ENCODE data around the gene RRP36. TPM values are rescaled to one million over a fixed set of nuclear protein-coding genes. Genes with fewer than 3 reads are reported as not detected.

Gene RRP36
- total and polyA plus RNA-seq, 9 of the 15 experiments (the other 6 are each of a cell fraction or from before 2014, with no cell fraction given), result 27.6 to 150 (median 114) TPM

DNA sequence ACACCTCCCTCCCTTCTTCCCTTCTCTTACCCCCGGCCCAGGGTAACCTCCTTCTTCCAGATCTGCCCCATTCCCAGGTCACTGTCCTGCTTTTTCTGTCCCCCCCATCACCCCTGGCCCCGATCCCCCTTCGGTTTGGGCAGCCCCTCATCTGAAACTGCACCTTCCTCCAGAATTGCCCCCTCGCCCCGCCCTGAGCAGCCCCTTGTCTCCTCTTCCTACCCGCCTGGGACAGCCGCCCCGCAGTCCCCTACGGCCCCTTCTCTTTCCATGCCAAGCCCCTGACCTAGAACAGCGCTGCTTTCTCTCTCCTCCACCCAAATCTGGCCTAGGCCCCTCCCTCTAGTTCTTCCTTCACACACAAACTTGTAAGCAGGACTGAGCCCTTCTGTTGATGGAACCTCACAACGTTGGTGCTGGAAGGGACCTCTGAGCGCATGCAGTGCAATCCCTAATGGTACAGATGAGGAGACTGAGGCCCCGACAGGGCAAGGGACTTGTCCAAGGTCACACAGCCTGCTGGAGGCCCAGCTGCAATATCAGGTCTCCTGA lies 36.4 kb upstream of the RRP36 start (continued):
- TF ChIP-seq ZC3H11A (IDR thresholded peaks at IDR 0.05; ENCODE audit: low read depth, low read length), result no peak
- TF ChIP-seq, protein P1, sequence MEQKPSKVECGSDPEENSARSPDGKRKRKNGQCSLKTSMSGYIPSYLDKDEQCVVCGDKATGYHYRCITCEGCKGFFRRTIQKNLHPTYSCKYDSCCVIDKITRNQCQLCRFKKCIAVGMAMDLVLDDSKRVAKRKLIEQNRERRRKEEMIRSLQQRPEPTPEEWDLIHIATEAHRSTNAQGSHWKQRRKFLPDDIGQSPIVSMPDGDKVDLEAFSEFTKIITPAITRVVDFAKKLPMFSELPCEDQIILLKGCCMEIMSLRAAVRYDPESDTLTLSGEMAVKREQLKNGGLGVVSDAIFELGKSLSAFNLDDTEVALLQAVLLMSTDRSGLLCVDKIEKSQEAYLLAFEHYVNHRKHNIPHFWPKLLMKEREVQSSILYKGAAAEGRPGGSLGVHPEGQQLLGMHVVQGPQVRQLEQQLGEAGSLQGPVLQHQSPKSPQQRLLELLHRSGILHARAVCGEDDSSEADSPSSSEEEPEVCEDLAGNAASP (IDR thresholded peaks at IDR 0.05), result no peak
- TF ChIP-seq ZSCAN32 (CRISPR knock-in tag; IDR thresholded peaks at IDR 0.05), result no peak
- TF ChIP-seq KLF6 (CRISPR knock-in tag; IDR thresholded peaks at IDR 0.05; ENCODE audit: borderline replicate concordance), result no peak
- peak; percentile 62; the same call in 1 of the 2 replicates for TF ChIP-seq ESRRA (IDR thresholded peaks at IDR 0.05; ENCODE audit: borderline replicate concordance, low read depth)
- TF ChIP-seq ZFP30 (CRISPR knock-in tag; IDR thresholded peaks at IDR 0.05; ENCODE audit: borderline replicate concordance), result no peak
- no peak for TF ChIP-seq ZNF165 (CRISPR knock-in tag; IDR thresholded peaks at IDR 0.05; ENCODE audit: borderline replicate concordance)
- TF ChIP-seq, protein P2, sequence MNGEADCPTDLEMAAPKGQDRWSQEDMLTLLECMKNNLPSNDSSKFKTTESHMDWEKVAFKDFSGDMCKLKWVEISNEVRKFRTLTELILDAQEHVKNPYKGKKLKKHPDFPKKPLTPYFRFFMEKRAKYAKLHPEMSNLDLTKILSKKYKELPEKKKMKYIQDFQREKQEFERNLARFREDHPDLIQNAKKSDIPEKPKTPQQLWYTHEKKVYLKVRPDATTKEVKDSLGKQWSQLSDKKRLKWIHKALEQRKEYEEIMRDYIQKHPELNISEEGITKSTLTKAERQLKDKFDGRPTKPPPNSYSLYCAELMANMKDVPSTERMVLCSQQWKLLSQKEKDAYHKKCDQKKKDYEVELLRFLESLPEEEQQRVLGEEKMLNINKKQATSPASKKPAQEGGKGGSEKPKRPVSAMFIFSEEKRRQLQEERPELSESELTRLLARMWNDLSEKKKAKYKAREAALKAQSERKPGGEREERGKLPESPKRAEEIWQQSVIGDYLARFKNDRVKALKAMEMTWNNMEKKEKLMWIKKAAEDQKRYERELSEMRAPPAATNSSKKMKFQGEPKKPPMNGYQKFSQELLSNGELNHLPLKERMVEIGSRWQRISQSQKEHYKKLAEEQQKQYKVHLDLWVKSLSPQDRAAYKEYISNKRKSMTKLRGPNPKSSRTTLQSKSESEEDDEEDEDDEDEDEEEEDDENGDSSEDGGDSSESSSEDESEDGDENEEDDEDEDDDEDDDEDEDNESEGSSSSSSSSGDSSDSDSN (IDR thresholded peaks at IDR 0.05; ENCODE audit: borderline replicate concordance in 1 of 2, low read depth in 2 of 2, low read length in 2 of 2), result no peak
- peak; percentile 28 for TF ChIP-seq BRD9 (IDR thresholded peaks at IDR 0.05; ENCODE audit: low read depth, partially characterized antibody)
- no peak for TF ChIP-seq GABPA (tag; conservative IDR thresholded peaks at IDR 0.05; ENCODE audit: low read depth)
- TF ChIP-seq CREBBP (IDR thresholded peaks at IDR 0.05; ENCODE audit: low read depth, low read length), result no peak
- TF ChIP-seq RBFOX2 (IDR thresholded peaks at IDR 0.05; ENCODE audit: low read depth, low read length), result no peak
- TF ChIP-seq TFAM (CRISPR knock-in tag; conservative IDR thresholded peaks at IDR 0.05), result no peak
- peak; percentile 14 to 64; a peak in 2 of 4 replicates for TF ChIP-seq KDM1A (IDR thresholded peaks at IDR 0.05)
- TF ChIP-seq, protein P3, sequence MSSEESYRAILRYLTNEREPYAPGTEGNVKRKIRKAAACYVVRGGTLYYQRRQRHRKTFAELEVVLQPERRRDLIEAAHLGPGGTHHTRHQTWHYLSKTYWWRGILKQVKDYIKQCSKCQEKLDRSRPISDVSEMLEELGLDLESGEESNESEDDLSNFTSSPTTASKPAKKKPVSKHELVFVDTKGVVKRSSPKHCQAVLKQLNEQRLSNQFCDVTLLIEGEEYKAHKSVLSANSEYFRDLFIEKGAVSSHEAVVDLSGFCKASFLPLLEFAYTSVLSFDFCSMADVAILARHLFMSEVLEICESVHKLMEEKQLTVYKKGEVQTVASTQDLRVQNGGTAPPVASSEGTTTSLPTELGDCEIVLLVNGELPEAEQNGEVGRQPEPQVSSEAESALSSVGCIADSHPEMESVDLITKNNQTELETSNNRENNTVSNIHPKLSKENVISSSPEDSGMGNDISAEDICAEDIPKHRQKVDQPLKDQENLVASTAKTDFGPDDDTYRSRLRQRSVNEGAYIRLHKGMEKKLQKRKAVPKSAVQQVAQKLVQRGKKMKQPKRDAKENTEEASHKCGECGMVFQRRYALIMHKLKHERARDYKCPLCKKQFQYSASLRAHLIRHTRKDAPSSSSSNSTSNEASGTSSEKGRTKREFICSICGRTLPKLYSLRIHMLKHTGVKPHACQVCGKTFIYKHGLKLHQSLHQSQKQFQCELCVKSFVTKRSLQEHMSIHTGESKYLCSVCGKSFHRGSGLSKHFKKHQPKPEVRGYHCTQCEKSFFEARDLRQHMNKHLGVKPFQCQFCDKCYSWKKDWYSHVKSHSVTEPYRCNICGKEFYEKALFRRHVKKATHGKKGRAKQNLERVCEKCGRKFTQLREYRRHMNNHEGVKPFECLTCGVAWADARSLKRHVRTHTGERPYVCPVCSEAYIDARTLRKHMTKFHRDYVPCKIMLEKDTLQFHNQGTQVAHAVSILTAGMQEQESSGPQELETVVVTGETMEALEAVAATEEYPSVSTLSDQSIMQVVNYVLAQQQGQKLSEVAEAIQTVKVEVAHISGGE (CRISPR knock-in tag; IDR thresholded peaks at IDR 0.05), result no peak
- TF ChIP-seq NFATC3 (IDR thresholded peaks at IDR 0.05), result no peak
- TF ChIP-seq RBM14 (IDR thresholded peaks at IDR 0.05; ENCODE audit: borderline replicate concordance, insufficient read depth, low read depth, low read length), result no peak
- no peak for TF ChIP-seq HCFC1 (IDR thresholded peaks at IDR 0.05; ENCODE audit: low read depth, low read length)
- no peak for TF ChIP-seq ZNF445 (CRISPR knock-in tag; IDR thresholded peaks at IDR 0.05; ENCODE audit: low read depth)
- TF ChIP-seq CEBPG (CRISPR knock-in tag; IDR thresholded peaks at IDR 0.05), result 0 out of 2 replicates have a peak, but pooled peaks have one; percentile 9
- no peak for TF ChIP-seq CEBPG (tag; conservative IDR thresholded peaks at IDR 0.05 in 1 of 2, IDR thresholded peaks at IDR 0.05 in 1 of 2)
- TF ChIP-seq CHD1 (IDR thresholded peaks at IDR 0.05; ENCODE audit: low read length), result no peak

Data from K562 (cell line).